Calu3 (cell line): Measurements from ENCODE around the gene CCNK. TPM values are rescaled to one million over a fixed set of nuclear protein-coding genes. Genes with fewer than 3 reads are reported as not detected.

Experiments used
- BruUV-seq: library from RNA; stranded (reverse); fragments of 400-500 nt; replicated peaks from 2 replicates; lab custom pipeline; 2021; lab: Mats Ljungman, UMichigan
- CTCF ChIA-PET: fragments of 300-600 bp; sonication (Branson Sonifier 250); formaldehyde crosslinking; loops from one replicate; lab custom pipeline; 2022; ENCODE audit warnings: antibody characterized with exemption; lab: Charles Lee
- DNase-seq: peaks from one replicate; pipeline ENCODE4 v3.0.0; 2022
- H3K27ac Mint-ChIP-seq: one replicate; pipeline ENCODE4 v1.8.0; 2022; ENCODE audit warnings: mixed read lengths; ENCODE audit not compliant: unreplicated experiment
- H3K27me3 Mint-ChIP-seq: one replicate; pipeline ENCODE4 v1.8.0; 2022; ENCODE audit warnings: mixed read lengths; ENCODE audit not compliant: unreplicated experiment
- H3K36me3 Mint-ChIP-seq: one replicate; pipeline ENCODE4 v1.8.0; 2022; ENCODE audit warnings: mild to moderate bottlenecking, moderate library complexity, mixed read lengths; ENCODE audit not compliant: insufficient read depth, unreplicated experiment
- H3K4me1 Mint-ChIP-seq: one replicate; pipeline ENCODE4 v1.8.0; 2022; ENCODE audit warnings: mild to moderate bottlenecking, low read depth, mixed read lengths; ENCODE audit not compliant: unreplicated experiment
- H3K4me3 Mint-ChIP-seq: one replicate; pipeline ENCODE4 v1.8.0; 2022; ENCODE audit warnings: mild to moderate bottlenecking, low read depth, moderate library complexity, mixed read lengths; ENCODE audit not compliant: unreplicated experiment
- H3K9me3 Mint-ChIP-seq: one replicate; pipeline ENCODE4 v1.8.0; 2022; ENCODE audit warnings: low read depth, mixed read lengths; ENCODE audit not compliant: unreplicated experiment
- intact Hi-C: fragments of 100-400 bp; cut with micrococcal nuclease; formaldehyde crosslinking; loops from one replicate; pipeline ENCODE4 v1.10.0; 2022; ENCODE audit not compliant: unreplicated experiment
- total RNA-seq: library from RNA; stranded (reverse); gene quantifications from 2 replicates; pipeline ENCODE4 v1.2.3, GENCODE V29; 2022
- TF ChIP-seq, protein P1 (sequence below): fragments of 200-600 bp; IDR thresholded peaks from one replicate; pipeline ENCODE4 v1.8.0; 2022; ENCODE audit warnings: antibody characterized with exemption; ENCODE audit not compliant: unreplicated experiment

The CCNK gene
- total RNA-seq, 1 experiment from 2014 or later, result 71.5 TPM

DNA sequence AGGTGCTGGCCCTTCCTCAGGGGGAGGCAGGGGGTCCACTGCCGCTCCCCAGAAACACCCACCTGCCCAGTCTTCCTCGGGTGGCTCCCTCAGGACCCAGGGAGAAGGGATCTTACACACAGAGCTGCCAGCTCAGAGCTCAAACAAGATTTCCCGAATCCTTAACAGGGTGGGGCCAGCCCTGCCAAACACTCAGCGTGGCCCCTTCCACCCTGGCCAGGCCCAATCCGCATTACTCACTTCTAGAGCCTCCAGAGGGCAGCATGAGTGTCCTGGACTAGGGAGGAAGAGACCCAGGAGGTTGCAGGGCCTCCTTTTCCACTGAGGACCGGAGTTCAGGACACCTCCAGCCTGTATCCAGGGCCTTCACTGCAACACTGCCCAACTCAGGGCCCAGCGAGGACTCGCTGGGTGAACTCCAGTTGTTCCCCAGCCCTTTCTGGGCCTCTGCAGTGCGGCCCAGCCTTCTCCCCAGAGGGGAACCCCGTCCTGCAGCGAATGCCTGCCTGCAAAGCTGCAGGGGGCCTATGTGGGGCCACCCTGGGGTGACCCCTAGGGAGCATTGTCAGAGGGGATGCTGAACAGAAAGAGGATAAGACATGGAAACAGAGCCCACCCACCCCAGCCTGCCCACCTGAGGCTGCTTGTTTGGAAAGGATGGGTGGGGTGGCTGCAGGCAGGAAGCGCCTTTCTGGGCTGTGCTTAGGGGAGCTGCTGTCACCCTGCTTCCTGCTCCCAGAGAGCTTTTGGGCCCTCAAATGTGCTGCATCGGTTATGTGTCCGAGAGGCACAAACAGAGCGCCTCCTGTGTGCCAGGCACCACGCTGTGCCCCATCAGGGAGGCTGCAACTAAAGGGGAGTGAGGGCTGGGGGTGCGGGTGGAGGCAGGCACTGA lies 43.8 kb downstream of the CCNK start:
- no peaks in the 10 kb centered on the region for H3K27me3 Mint-ChIP-seq
- intact Hi-C loops, result no loop called here
- CTCF ChIA-PET, result interaction anchor here (0.7 to 1.0 kb wide), 3 partner anchors 95 to 159 kb away, joined by 3 to 4 read pairs (median 3); partner anchors contain the start of gene CYP46A1
- no peak overlapping the region for H3K27ac Mint-ChIP-seq
- no peak overlapping the region for H3K4me3 Mint-ChIP-seq
- no peaks in the 10 kb centered on the region for H3K36me3 Mint-ChIP-seq
- peak; percentile 35 for DNase-seq
- no peaks in the 10 kb centered on the region for H3K9me3 Mint-ChIP-seq
- BruUV-seq, result no TSS peak
- TF ChIP-seq, protein P1, sequence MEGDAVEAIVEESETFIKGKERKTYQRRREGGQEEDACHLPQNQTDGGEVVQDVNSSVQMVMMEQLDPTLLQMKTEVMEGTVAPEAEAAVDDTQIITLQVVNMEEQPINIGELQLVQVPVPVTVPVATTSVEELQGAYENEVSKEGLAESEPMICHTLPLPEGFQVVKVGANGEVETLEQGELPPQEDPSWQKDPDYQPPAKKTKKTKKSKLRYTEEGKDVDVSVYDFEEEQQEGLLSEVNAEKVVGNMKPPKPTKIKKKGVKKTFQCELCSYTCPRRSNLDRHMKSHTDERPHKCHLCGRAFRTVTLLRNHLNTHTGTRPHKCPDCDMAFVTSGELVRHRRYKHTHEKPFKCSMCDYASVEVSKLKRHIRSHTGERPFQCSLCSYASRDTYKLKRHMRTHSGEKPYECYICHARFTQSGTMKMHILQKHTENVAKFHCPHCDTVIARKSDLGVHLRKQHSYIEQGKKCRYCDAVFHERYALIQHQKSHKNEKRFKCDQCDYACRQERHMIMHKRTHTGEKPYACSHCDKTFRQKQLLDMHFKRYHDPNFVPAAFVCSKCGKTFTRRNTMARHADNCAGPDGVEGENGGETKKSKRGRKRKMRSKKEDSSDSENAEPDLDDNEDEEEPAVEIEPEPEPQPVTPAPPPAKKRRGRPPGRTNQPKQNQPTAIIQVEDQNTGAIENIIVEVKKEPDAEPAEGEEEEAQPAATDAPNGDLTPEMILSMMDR, result no peak
- H3K4me1 Mint-ChIP-seq, result peaks cover 5% of the 10 kb centered on the region

- H3K9me3 Mint-ChIP-seq, result no peaks in the 10 kb centered on the region
- H3K4me1 Mint-ChIP-seq, result peaks cover 5% of the 10 kb centered on the region
- H3K27me3 Mint-ChIP-seq, result no peaks in the 10 kb centered on the region
- H3K4me3 Mint-ChIP-seq, result no peak overlapping the region
- no peak for DNase-seq
- TF ChIP-seq, protein P1, result no peak
- no peak overlapping the region for H3K27ac Mint-ChIP-seq
- no peaks in the 10 kb centered on the region for H3K36me3 Mint-ChIP-seq
- intact Hi-C loops, result no loop called here
- BruUV-seq, result no TSS peak
- CTCF ChIA-PET, result no interaction called here
These were observed 44.5 kb downstream of the CCNK start for GRCh38 chr14:99525699-99526080.

DNA sequence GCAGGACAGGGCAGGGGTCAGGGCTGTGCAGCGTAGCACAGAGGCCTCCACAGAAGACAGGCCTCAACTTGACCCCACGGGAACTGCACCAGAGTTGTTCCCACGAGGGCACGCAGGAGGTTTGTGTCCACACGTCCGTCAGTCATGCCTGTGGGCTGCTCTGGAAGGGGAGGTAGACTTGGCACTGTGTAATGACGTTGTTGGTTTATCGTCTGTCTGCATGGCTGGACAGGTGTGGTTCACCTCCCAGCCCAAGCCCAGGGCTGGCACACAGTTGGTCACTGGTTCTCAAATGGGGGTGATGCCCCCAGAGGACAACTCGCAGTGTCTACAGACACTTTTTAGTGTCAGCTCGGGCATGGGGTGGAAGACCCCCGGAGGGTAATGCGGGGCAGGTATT lies 45.8 kb downstream of the CCNK start:
- CTCF ChIA-PET, result no interaction called here
- intact Hi-C loops, result no loop called here
- no peak for DNase-seq
- BruUV-seq, result no TSS peak
- TF ChIP-seq, protein P1, result no peak
- Mint-ChIP-seq H3K4me3 (no peak overlapping the region), H3K4me1 (peaks cover 5% of the 10 kb centered on the region), H3K36me3 (no peaks in the 10 kb centered on the region), H3K27me3 (no peaks in the 10 kb centered on the region), H3K27ac (no peak overlapping the region), H3K9me3 (no peaks in the 10 kb centered on the region)

GRCh38 chr14:99527427-99528076 lies 46.3 kb downstream of the CCNK start:
- H3K36me3 Mint-ChIP-seq, result no peaks in the 10 kb centered on the region
- BruUV-seq, result no TSS peak
- H3K9me3 Mint-ChIP-seq, result no peaks in the 10 kb centered on the region
- H3K27ac Mint-ChIP-seq, result no peak overlapping the region
- TF ChIP-seq, protein P1, result no peak
- intact Hi-C loops, result no loop called here
- H3K4me3 Mint-ChIP-seq, result no peak overlapping the region
- peaks cover 5% of the 10 kb centered on the region for H3K4me1 Mint-ChIP-seq
- DNase-seq, result no peak
- CTCF ChIA-PET, result no interaction called here
- H3K27me3 Mint-ChIP-seq, result no peaks in the 10 kb centered on the region
